NB4 (cell line): Measurements from ENCODE around the gene SPINK1.

Experiments
- DNase-seq: peaks from one replicate; pipeline ENCODE4 v3.0.0; 2010; ENCODE audit warnings: low read depth
- H3K4me3 ChIP-seq: one replicate; pipeline ENCODE4 v1.5.1; 2011; ENCODE audit warnings: mild to moderate bottlenecking, low read depth, low read length, moderate library complexity
- CTCF ChIP-seq: IDR thresholded peaks from one replicate; pipeline ENCODE4 v1.5.1; 2012; ENCODE audit warnings: low read depth, low read length
- MAX ChIP-seq: IDR thresholded peaks from 2 replicates; pipeline ENCODE4 v1.6.1; 2011; ENCODE audit warnings: low read depth, low read length
- MYC ChIP-seq: IDR thresholded peaks from 2 replicates; pipeline ENCODE4 v1.6.1; 2011; ENCODE audit warnings: low read depth, low read length
- POLR2A ChIP-seq: IDR thresholded peaks from 2 replicates; pipeline ENCODE4 v1.6.1; 2011; ENCODE audit warnings: mild to moderate bottlenecking; ENCODE audit not compliant: insufficient read length; ENCODE audit errors: extremely low read depth

Gene SPINK1

DNA sequence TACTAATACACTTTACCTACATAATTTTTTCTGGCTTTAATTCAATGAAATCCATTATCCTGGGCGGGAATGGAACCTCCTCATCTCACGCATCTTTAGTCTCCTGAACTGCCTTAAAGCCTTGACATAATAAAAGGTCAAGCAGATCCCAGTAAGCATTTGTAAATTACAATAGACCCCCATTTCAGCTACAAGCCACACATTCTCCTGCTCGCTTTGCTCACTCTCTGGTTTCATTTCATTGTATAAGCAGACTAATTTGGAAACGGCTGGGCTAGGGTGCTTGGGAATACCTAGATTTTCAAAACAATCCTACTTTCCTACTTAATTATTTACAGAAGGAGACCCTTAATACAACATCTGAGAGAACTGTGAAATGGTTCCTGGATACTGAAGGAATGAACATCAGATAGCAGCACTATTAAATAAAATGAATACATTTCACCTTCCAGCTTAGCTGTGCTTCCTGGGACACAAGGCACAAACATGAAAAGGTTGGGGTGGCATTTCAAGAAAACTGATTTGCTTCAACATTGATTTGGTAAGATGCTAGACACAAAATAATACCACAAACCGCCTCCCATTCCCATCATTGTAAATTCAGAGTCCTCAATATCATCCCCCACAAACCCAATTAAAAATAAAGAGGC lies 50.4 kb downstream of the SPINK1 start:
- H3K4me3 ChIP-seq, result no peak overlapping the region
- DNase-seq, result no peak
- TF ChIP-seq CTCF (no peak), MAX (no peak), MYC (no peak), POLR2A (no peak)

GRCh38 chr5:147779694-147780093 lies 51.8 kb downstream of the SPINK1 start:
- no peak overlapping the region for H3K4me3 ChIP-seq
- no peak for TF ChIP-seq MYC
- TF ChIP-seq POLR2A, result no peak
- TF ChIP-seq CTCF, result no peak
- TF ChIP-seq MAX, result no peak
- no peak for DNase-seq

- H3K4me3 ChIP-seq, result no peak overlapping the region
- no peak for TF ChIP-seq MYC
- TF ChIP-seq MAX, result no peak
- no peak for TF ChIP-seq CTCF
- no peak for TF ChIP-seq POLR2A
- DNase-seq, result no peak
Observed at GRCh38 chr5:147776989-147777388, 54.5 kb downstream of the SPINK1 start.
